Measurements from ENCODE around the gene LIMA1. TPM values are rescaled to one million over a fixed set of nuclear protein-coding genes. Genes with fewer than 3 reads are reported as not detected.

The LIMA1 gene
- total and polyA plus RNA-seq, 9 of the 15 experiments (the other 6 are each of a cell fraction or from before 2014, with no cell fraction given) = 20.2 to 37.8 (median 27.3) TPM

GRCh38 chr12:50251619-50252252 is 31.6 kb downstream of the LIMA1 start (continued):
- no peak for TF ChIP-seq TRIM25 (IDR thresholded peaks at IDR 0.05; ENCODE audit: borderline replicate concordance)
- TF ChIP-seq ZNF232 (CRISPR knock-in tag; IDR thresholded peaks at IDR 0.05) = no peak
- TF ChIP-seq ZNF408 (CRISPR knock-in tag; IDR thresholded peaks at IDR 0.05; ENCODE audit: low read depth) = no peak
- no peak for TF ChIP-seq ZMIZ1 (IDR thresholded peaks at IDR 0.05; ENCODE audit: low read depth in 2 of 2, low read length in 2 of 2)
- TF ChIP-seq HNRNPL (IDR thresholded peaks at IDR 0.05; ENCODE audit: low read depth, low read length) = no peak
